ENCODE measurements around the gene IL16.

DNA sequence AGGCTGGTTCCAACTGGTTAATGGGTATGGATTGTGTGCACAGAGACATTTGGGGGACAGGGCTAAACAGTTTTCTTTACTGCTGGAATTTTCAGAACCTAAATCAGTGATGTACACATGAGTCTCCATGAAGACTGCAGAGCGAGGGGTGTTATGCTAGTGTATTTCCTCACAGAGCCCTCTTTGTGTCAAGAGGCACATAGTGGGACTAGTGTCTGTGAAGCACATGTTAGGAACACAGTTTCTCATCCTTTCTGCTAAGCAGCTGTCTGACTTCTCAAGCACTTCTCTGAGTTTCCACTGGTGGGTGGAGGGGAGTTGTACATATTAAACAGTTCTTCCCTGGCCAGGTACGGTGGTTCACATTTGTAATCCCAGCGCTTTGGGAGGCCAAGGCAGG is 136.7 kb downstream of the IL16 start:
- TF ChIP-seq, protein P1, sequence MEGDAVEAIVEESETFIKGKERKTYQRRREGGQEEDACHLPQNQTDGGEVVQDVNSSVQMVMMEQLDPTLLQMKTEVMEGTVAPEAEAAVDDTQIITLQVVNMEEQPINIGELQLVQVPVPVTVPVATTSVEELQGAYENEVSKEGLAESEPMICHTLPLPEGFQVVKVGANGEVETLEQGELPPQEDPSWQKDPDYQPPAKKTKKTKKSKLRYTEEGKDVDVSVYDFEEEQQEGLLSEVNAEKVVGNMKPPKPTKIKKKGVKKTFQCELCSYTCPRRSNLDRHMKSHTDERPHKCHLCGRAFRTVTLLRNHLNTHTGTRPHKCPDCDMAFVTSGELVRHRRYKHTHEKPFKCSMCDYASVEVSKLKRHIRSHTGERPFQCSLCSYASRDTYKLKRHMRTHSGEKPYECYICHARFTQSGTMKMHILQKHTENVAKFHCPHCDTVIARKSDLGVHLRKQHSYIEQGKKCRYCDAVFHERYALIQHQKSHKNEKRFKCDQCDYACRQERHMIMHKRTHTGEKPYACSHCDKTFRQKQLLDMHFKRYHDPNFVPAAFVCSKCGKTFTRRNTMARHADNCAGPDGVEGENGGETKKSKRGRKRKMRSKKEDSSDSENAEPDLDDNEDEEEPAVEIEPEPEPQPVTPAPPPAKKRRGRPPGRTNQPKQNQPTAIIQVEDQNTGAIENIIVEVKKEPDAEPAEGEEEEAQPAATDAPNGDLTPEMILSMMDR (IDR thresholded peaks at IDR 0.05), result no peak
- TF ChIP-seq POLR2A (IDR thresholded peaks at IDR 0.05), result no peak
- no peak for TF ChIP-seq POLR2AphosphoS5 (IDR thresholded peaks at IDR 0.05)

Measured in breast epithelium (tissue), 3 donors.